Activated CD4-positive, alpha-beta T cell treated with anti-CD3 and anti-CD28 coated beads for 1 hour (primary cell): Measurements from ENCODE around the gene SUSD4.

ENCODE experiments used
- DNase-seq: peaks from one replicate; pipeline ENCODE4 v3.0.0-alpha.2; 2020

Gene SUSD4

GRCh38 chr1:223248001-223248769, 115.8 kb downstream of the SUSD4 start:
- no peak for DNase-seq

GRCh38 chr1:223246476-223247112, 117.4 kb downstream of the SUSD4 start:
- no peak for DNase-seq

- DNase-seq, result no peak
Observed at GRCh38 chr1:223245983-223246382, 118.0 kb downstream of the SUSD4 start.

GRCh38 chr1:223245411-223245810, 118.6 kb downstream of the SUSD4 start:
- DNase-seq, result no peak

GRCh38 chr1:223244366-223245103, 119.4 kb downstream of the SUSD4 start:
- no peak for DNase-seq

- no peak for DNase-seq
Observed at GRCh38 chr1:223243441-223244050, 120.4 kb downstream of the SUSD4 start.

GRCh38 chr1:223242971-223243370, 121.0 kb downstream of the SUSD4 start:
- no peak for DNase-seq

- no peak for DNase-seq
Observed at GRCh38 chr1:223242382-223242955, 121.5 kb downstream of the SUSD4 start.

- DNase-seq, result no peak
Observed at GRCh38 chr1:223240122-223240521, 123.9 kb downstream of the SUSD4 start.

- no peak for DNase-seq
Observed at GRCh38 chr1:223235091-223235490, 128.9 kb downstream of the SUSD4 start.

- no peak for DNase-seq
Observed at GRCh38 chr1:223234534-223234933, 129.4 kb downstream of the SUSD4 start.

- no peak for DNase-seq
Observed at GRCh38 chr1:223234170-223234514, 129.8 kb downstream of the SUSD4 start.

GRCh38 chr1:223233410-223234169, 130.4 kb downstream of the SUSD4 start:
- DNase-seq, result no peak

GRCh38 chr1:223233019-223233409, 131.0 kb downstream of the SUSD4 start:
- no peak for DNase-seq

GRCh38 chr1:223231581-223231980, 132.4 kb downstream of the SUSD4 start:
- DNase-seq, result no peak

- no peak for DNase-seq
Observed at GRCh38 chr1:223231011-223231572, 132.9 kb downstream of the SUSD4 start.

- DNase-seq, result no peak
Observed at GRCh38 chr1:223230161-223230881, 133.7 kb downstream of the SUSD4 start.

GRCh38 chr1:223229756-223230155, 134.2 kb downstream of the SUSD4 start:
- DNase-seq, result no peak

GRCh38 chr1:223228931-223229528, 134.9 kb downstream of the SUSD4 start:
- DNase-seq, result no peak

GRCh38 chr1:223228201-223228600, 135.8 kb downstream of the SUSD4 start:
- no peak for DNase-seq
